ENCODE measurements around the gene NUP155. TPM values are rescaled to one million over a fixed set of nuclear protein-coding genes. Genes with fewer than 3 reads are reported as not detected.
"Not testable (repeated sequence)": the region's sequence is repeated elsewhere in the genome, so short reads cannot be mapped to it uniquely, and the experiment has no call there.

NUP155 gene
- total RNA-seq, 1 donor from 2014 or later = 25.0 TPM

- DNase-seq (ENCODE audit: extremely low spot score, unreplicated experiment) = no peak
- Mint-ChIP-seq H3K36me3 (ENCODE audit: unreplicated experiment) (peaks cover 40% of the 10 kb centered on the region), H3K27me3 (ENCODE audit: unreplicated experiment) (no peaks in the 10 kb centered on the region), H3K9me3 (ENCODE audit: unreplicated experiment) (no peaks in the 10 kb centered on the region), H3K4me1 (ENCODE audit: unreplicated experiment) (no peaks in the 10 kb centered on the region), H3K27ac (ENCODE audit: unreplicated experiment) (no peak overlapping the region), H3K4me3 (ENCODE audit: unreplicated experiment) (no peak overlapping the region)
- TF ChIP-seq, protein P1, sequence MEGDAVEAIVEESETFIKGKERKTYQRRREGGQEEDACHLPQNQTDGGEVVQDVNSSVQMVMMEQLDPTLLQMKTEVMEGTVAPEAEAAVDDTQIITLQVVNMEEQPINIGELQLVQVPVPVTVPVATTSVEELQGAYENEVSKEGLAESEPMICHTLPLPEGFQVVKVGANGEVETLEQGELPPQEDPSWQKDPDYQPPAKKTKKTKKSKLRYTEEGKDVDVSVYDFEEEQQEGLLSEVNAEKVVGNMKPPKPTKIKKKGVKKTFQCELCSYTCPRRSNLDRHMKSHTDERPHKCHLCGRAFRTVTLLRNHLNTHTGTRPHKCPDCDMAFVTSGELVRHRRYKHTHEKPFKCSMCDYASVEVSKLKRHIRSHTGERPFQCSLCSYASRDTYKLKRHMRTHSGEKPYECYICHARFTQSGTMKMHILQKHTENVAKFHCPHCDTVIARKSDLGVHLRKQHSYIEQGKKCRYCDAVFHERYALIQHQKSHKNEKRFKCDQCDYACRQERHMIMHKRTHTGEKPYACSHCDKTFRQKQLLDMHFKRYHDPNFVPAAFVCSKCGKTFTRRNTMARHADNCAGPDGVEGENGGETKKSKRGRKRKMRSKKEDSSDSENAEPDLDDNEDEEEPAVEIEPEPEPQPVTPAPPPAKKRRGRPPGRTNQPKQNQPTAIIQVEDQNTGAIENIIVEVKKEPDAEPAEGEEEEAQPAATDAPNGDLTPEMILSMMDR (IDR thresholded peaks at IDR 0.05) = no peak
These were observed 25.4 kb upstream of the NUP155 start for GRCh38 chr5:37396352-37396751.

DNA sequence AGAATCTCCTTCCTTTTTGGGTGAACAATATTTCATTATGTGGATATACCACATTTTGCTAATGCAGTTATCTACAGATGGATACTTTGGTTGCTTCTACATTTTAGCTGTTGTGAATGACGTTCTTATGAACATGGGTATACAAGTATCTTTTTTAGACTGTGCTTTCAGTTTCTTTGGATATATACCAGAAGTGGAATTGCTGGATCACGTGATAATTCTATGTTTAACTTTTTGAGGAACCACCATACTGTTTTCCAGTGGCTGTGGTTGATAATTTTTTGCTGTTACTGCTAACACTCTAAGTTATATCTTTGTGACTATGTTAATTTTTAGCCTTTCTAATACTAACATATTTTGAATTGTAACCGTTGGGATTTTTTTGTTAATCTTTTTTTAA, 20.7 kb upstream of the NUP155 start:
- no peak overlapping the region for H3K4me3 Mint-ChIP-seq (ENCODE audit: unreplicated experiment)
- TF ChIP-seq, protein P1 (IDR thresholded peaks at IDR 0.05) = no peak
- H3K27ac Mint-ChIP-seq (ENCODE audit: unreplicated experiment) = no peak overlapping the region
- DNase-seq (ENCODE audit: extremely low spot score, unreplicated experiment) = no peak
- H3K9me3 Mint-ChIP-seq (ENCODE audit: unreplicated experiment) = no peaks in the 10 kb centered on the region
- H3K4me1 Mint-ChIP-seq (ENCODE audit: unreplicated experiment) = no peaks in the 10 kb centered on the region
- H3K36me3 Mint-ChIP-seq (ENCODE audit: unreplicated experiment) = peaks cover 26% of the 10 kb centered on the region
- H3K27me3 Mint-ChIP-seq (ENCODE audit: unreplicated experiment) = no peaks in the 10 kb centered on the region

DNA sequence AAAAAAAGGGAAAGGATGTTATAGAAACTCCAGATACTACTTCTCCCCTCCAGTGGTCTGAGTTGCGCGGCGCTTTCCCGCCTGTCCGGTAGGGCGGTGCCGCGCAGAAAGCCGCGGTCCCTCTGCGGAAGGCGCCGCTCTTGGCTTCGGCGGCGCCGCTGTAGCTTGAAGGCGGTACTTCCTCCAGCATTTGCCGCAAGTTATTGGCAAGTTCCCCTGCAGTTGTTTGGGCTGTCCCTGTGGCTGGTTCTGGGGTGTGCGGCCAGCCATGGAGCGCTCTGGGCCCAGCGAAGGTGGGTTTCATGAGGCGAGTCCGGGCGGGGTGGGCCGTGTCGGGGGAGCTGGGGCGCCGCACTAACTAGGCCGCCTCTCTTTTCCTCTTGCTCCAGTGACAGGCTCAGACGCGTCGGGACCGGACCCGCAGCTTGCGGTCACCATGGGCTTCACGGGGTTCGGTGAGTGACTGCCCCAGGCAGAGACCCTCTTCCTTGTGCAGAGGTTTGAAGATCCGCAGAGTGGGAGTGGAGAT, 8.3 kb upstream of the NUP155 start, which contains the start of gene WDR70:
Gene WDR70, plus strand, starts transcription at position 219 of the 529 bp plus-strand sequence. Its CDS starts 50 bp downstream, at position 269.
- TF ChIP-seq, protein P1 (IDR thresholded peaks at IDR 0.05) = peak; percentile 64
- peak; percentile 93 for DNase-seq (ENCODE audit: extremely low spot score, unreplicated experiment)
- peaks cover 13% of the 10 kb centered on the region for H3K36me3 Mint-ChIP-seq (ENCODE audit: unreplicated experiment)
- peak within 1 kb of the TSS; percentile 68 for H3K27ac Mint-ChIP-seq (ENCODE audit: unreplicated experiment)
- H3K4me1 Mint-ChIP-seq (ENCODE audit: unreplicated experiment); H3K27me3 Mint-ChIP-seq (ENCODE audit: unreplicated experiment); H3K9me3 Mint-ChIP-seq (ENCODE audit: unreplicated experiment): not testable (repeated sequence)
- peak within 1 kb of the TSS; percentile 96 for H3K4me3 Mint-ChIP-seq (ENCODE audit: unreplicated experiment)

GRCh38 chr5:37378066-37378465, 7.2 kb upstream of the NUP155 start:
- not testable (repeated sequence) for H3K36me3 Mint-ChIP-seq (ENCODE audit: unreplicated experiment); H3K4me1 Mint-ChIP-seq (ENCODE audit: unreplicated experiment); H3K4me3 Mint-ChIP-seq (ENCODE audit: unreplicated experiment); H3K9me3 Mint-ChIP-seq (ENCODE audit: unreplicated experiment); H3K27me3 Mint-ChIP-seq (ENCODE audit: unreplicated experiment); H3K27ac Mint-ChIP-seq (ENCODE audit: unreplicated experiment)
- DNase-seq (ENCODE audit: extremely low spot score, unreplicated experiment) = peak; percentile 65

DNA sequence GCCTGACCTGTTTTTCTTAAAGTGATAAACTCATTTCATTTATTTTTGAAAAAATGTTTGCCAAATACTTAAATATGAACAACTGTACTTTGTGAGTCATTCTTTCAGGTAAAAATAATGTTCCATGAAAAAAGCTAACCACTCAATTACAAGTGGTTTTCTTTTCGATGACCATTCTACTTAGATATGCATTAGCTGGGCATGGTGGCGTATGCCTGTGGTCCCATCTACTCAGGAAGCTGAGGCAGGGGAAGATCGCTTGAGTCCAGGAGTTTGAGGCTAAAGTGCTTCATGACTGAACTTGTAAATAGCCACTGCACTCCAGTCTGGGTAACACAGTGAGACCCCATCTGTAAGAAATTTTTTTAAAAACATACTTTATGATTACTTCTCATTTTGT, 4.2 kb upstream of the NUP155 start:
- Mint-ChIP-seq H3K4me1 (ENCODE audit: unreplicated experiment) (peaks cover 13% of the 10 kb centered on the region), H3K4me3 (ENCODE audit: unreplicated experiment) (no peak overlapping the region), H3K36me3 (ENCODE audit: unreplicated experiment) (peaks cover 3% of the 10 kb centered on the region), H3K27me3 (ENCODE audit: unreplicated experiment) (no peaks in the 10 kb centered on the region), H3K27ac (ENCODE audit: unreplicated experiment) (no peak overlapping the region), H3K9me3 (ENCODE audit: unreplicated experiment) (no peaks in the 10 kb centered on the region)
- TF ChIP-seq, protein P1 (IDR thresholded peaks at IDR 0.05) = no peak
- DNase-seq (ENCODE audit: extremely low spot score, unreplicated experiment) = no peak

DNA sequence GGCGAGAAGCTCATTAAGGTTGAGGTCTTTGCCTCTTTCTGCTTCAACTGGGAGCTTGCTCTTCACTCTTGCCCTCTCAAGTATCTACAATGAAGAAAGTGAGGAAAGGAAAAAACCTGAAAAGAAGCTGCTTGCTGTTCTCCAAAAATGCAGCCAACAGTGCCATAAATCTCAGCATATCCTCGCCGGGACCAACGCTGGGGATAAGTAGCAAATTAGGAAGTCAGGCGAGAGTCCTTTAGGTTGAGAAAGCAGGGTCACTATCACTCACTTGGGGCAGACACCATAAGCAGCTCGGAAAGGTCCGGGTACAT, 399 bp downstream of the NUP155 start:
- Mint-ChIP-seq H3K4me1 (ENCODE audit: unreplicated experiment) (peaks cover 24% of the 10 kb centered on the region), H3K4me3 (ENCODE audit: unreplicated experiment) (peak overlapping the region; percentile 96), H3K9me3 (ENCODE audit: unreplicated experiment) (no peaks in the 10 kb centered on the region), H3K27me3 (ENCODE audit: unreplicated experiment) (no peaks in the 10 kb centered on the region), H3K27ac (ENCODE audit: unreplicated experiment) (peak overlapping the region; percentile 95), H3K36me3 (ENCODE audit: unreplicated experiment) (peaks cover 2% of the 10 kb centered on the region)
- TF ChIP-seq, protein P1 (IDR thresholded peaks at IDR 0.05) = no peak
- no peak for DNase-seq (ENCODE audit: extremely low spot score, unreplicated experiment)
